ENCODE measurements around the gene NLRC5. TPM values are rescaled to one million over a fixed set of nuclear protein-coding genes. Genes with fewer than 3 reads are reported as not detected.

Gene NLRC5
- total and polyA plus RNA-seq, 7 experiments from 2014 or later, result 76.0 to 615 (median 392) TPM

DNA sequence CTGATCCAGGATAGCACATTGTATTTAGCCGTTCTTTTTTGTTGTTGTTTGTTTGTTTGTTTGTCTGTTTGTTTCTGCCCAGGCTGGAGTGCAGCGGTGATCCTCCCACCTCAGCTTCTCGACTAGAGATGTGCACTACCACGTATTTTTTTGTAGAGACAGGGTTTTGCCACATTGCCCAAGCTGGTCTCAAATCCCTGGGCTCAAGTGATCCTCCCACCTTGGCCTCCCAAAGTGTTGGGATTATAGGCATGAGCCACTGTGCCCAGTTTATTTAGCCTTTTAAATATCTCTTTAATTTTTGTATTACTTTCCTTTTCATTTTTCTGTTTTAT lies 9.2 kb upstream of the NLRC5 start:
- Histone ChIP-seq H3K36me3 (ENCODE audit: control insufficient read depth in 2 of 3, insufficient read depth in 3 of 3, low read length in 3 of 3) (peaks cover 0 to 9% (median 0%) of the 10 kb centered on the region in 3 experiments), H3K9me3 (ENCODE audit: control insufficient read depth in 2 of 3, low read length in 3 of 3) (no peaks in the 10 kb centered on the region), H3K27me3 (ENCODE audit: control insufficient read depth in 2 of 2, insufficient read depth in 2 of 2, low read length in 2 of 2) (no peaks in the 10 kb centered on the region), H3K4me3 (ENCODE audit: low read length) (no peak overlapping the region), H3K27ac (ENCODE audit: low read depth, low read length) (no peak overlapping the region), H3K4me1 (ENCODE audit: control insufficient read depth in 2 of 2, insufficient read depth in 2 of 2, low read length in 2 of 2) (peaks cover 12 to 35% of the 10 kb centered on the region in 2 donors)
- DNase-seq, result no peak
- peaks cover 48 to 71% (median 62%) of the 10 kb centered on the region in 7 donors for H3K4me1 Mint-ChIP-seq
- H3K9me3 Mint-ChIP-seq, result no peaks in the 10 kb centered on the region
- no peak overlapping the region for H3K4me3 Mint-ChIP-seq
- CTCF ChIA-PET, result no interaction called here
- POLR2A ChIA-PET, result interaction anchor here (1.1 kb wide), 1 partner anchor 9 kb away, joined by 3 read pairs; the partner anchor contains the start of gene NLRC5
- H3K36me3 Mint-ChIP-seq, result peaks cover 4 to 26% (median 11%) of the 10 kb centered on the region in 5 donors
- no peaks in the 10 kb centered on the region for H3K27me3 Mint-ChIP-seq
- intact Hi-C loops (cut with micrococcal nuclease), result no loop called here
- peak overlapping the region in 6 of 9 donors; percentile 34 to 96 (median 82) for H3K27ac Mint-ChIP-seq
- ATAC-seq, result no peak

DNA sequence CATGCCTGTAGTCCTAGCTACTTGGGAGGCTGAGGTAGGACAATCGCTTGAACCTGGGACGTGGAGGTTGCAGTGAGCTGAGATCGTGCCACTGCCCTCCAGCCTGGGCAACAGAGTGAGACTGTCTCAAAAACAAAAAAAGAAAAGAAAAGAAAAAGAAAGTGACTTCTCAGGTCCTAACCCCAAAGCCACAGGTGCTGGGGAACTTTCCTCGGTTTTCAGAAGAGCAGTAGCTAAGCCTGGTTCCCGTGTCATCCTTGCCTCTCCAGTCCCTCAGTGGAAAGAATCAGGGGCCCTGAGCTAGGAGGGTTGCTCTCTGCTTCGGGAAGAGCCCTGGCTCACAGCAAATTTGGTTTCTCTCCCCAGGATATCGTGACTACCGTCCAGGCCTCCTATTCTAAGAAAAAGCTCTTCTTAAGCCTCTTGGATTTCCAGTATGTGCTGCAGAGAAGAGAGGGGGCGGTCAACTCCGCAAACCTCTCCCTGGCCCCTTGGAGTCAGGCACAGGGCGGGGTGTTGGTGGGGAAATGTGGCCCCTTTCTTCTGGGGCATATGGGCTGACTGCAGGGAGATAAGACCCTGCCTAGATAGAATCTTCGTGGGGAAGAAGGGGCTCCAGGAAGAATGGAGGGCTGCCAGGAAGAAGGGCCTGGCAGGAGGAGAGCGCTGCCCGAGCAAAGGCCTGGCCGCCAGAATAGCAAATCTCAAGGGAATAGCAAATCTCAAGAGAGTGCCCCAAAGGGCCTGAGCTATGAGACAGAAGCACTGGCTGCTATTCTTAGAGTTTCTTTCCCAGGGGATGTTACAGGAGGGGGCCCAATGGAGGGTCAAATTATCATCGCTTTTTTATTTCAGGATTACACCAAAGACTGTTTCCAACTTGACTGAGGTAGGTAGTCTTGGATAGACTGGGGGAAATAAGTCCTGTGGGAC lies 8.3 kb upstream of the NLRC5 start:
- Histone ChIP-seq H3K4me3 (ENCODE audit: low read length) (no peak overlapping the region), H3K36me3 (ENCODE audit: control insufficient read depth in 2 of 3, insufficient read depth in 3 of 3, low read length in 3 of 3) (peaks cover 0 to 9% (median 0%) of the 10 kb centered on the region in 3 experiments), H3K27ac (ENCODE audit: low read depth, low read length) (peak overlapping the region; percentile 14), H3K9me3 (ENCODE audit: control insufficient read depth in 2 of 3, low read length in 3 of 3) (no peaks in the 10 kb centered on the region), H3K4me1 (ENCODE audit: control insufficient read depth in 2 of 2, insufficient read depth in 2 of 2, low read length in 2 of 2) (peaks cover 14 to 35% of the 10 kb centered on the region in 2 donors), H3K27me3 (ENCODE audit: control insufficient read depth in 2 of 2, insufficient read depth in 2 of 2, low read length in 2 of 2) (no peaks in the 10 kb centered on the region)
- Mint-ChIP-seq H3K4me1 (peaks cover 47 to 71% (median 62%) of the 10 kb centered on the region in 7 donors), H3K9me3 (no peaks in the 10 kb centered on the region), H3K27me3 (no peaks in the 10 kb centered on the region), H3K27ac (peak overlapping the region; percentile 12 to 96 (median 79)), H3K4me3 (no peak overlapping the region), H3K36me3 (peaks cover 4 to 32% (median 11%) of the 10 kb centered on the region in 5 donors)
- intact Hi-C loops (cut with micrococcal nuclease), result no loop called here
- ATAC-seq (no peak), DNase-seq (no peak)
- POLR2A ChIA-PET, result interaction anchor here (0.7 to 9.7 kb wide), 5 partner anchors 8 to 204 kb away, joined by 3 to 88 read pairs (median 3); partner anchors contain the start of genes NLRC5 and PSME3IP1
- CTCF ChIA-PET, result interaction anchor here (0.6 to 1.4 kb wide), 2 partner anchors 112 to 205 kb away, joined by 3 read pairs; partner anchors contain the start of gene PSME3IP1

DNA sequence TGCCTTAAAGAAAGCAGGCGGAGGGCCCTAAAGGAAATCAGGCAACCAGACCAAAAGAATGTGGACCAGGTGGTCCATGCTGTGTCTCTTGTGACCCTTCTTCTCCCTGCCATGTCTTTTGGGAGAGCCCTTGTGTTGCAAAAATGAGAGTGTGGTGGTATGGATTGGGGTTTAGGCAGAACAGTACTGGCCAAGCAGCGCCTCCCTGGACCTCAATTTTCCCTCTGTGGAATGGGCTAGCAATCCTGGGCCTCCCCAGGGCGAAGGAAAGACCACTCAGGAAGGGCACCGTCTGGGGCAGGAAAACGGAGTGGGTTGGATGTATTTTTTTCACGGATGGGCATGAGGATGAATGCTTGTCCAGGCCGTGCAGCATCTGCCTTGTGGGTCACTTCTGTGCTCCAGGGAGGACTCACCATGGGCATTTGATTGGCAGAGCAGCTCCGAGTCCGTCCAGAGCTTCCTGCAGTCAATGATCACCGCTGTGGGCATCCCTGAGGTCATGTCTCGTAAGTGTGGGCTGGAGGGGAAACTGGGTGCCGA lies 7.6 kb upstream of the NLRC5 start:
- H3K27me3 ChIP-seq (ENCODE audit: control insufficient read depth in 2 of 2, insufficient read depth in 2 of 2, low read length in 2 of 2), result no peaks in the 10 kb centered on the region
- peak overlapping the region in 7 of 9 donors; percentile 12 to 96 (median 74) for H3K27ac Mint-ChIP-seq
- no peak overlapping the region for H3K4me3 ChIP-seq (ENCODE audit: low read length)
- no peak for ATAC-seq
- peaks cover 44 to 72% (median 62%) of the 10 kb centered on the region in 7 donors for H3K4me1 Mint-ChIP-seq
- no peaks in the 10 kb centered on the region for H3K9me3 Mint-ChIP-seq
- intact Hi-C loops (cut with micrococcal nuclease), result no loop called here
- peaks cover 14 to 41% of the 10 kb centered on the region in 2 donors for H3K4me1 ChIP-seq (ENCODE audit: control insufficient read depth in 2 of 2, insufficient read depth in 2 of 2, low read length in 2 of 2)
- H3K36me3 Mint-ChIP-seq, result peaks cover 4 to 34% (median 11%) of the 10 kb centered on the region in 5 donors
- ChIA-PET CTCF (interaction anchor here (0.6 to 1.4 kb wide), 2 partner anchors 111 to 204 kb away, joined by 3 read pairs; partner anchors contain the start of gene PSME3IP1), POLR2A (interaction anchor here (1.5 to 9.7 kb wide), 2 partner anchors 9 to 15 kb away, joined by 3 to 88 read pairs; no protein-coding TSS in a partner anchor)
- H3K36me3 ChIP-seq (ENCODE audit: control insufficient read depth in 2 of 3, insufficient read depth in 3 of 3, low read length in 3 of 3), result peaks cover 0 to 9% (median 0%) of the 10 kb centered on the region in 3 experiments
- H3K27me3 Mint-ChIP-seq, result no peaks in the 10 kb centered on the region
- H3K4me3 Mint-ChIP-seq, result no peak overlapping the region
- DNase-seq, result no peak
- peak overlapping the region; percentile 46 for H3K27ac ChIP-seq (ENCODE audit: low read depth, low read length)
- no peaks in the 10 kb centered on the region for H3K9me3 ChIP-seq (ENCODE audit: control insufficient read depth in 2 of 3, low read length in 3 of 3)

DNA sequence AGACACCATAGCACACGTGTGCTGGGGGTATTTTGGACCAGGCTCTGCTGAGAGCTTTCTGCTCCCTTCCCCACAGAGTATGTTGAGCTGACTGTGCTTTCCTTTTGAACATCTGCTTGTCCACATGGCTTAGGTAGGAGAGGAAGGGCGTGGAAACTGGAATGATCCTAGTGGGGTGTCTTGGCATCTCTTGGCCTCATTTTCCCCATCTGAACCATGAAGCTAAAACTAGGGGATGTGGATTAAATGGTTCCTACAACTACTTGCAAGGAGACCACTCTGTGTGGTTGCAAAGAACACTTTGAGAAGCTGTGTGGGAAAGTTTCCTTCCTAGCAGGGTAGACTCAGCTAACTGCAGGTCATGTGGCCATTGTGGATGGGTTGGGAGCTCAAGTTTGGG lies 6.7 kb upstream of the NLRC5 start:
- Mint-ChIP-seq H3K27ac (peak overlapping the region; percentile 10 to 96 (median 84)), H3K9me3 (no peaks in the 10 kb centered on the region), H3K27me3 (no peaks in the 10 kb centered on the region), H3K4me1 (peaks cover 52 to 80% (median 65%) of the 10 kb centered on the region in 7 donors), H3K36me3 (peaks cover 4 to 35% (median 15%) of the 10 kb centered on the region in 5 donors), H3K4me3 (peak overlapping the region in 4 of 10 donors; percentile 24 to 49 (median 32))
- ATAC-seq (no peak), DNase-seq (no peak)
- no peak overlapping the region for H3K4me3 ChIP-seq (ENCODE audit: low read length)
- POLR2A ChIA-PET, result interaction anchor here (0.8 to 9.7 kb wide), 7 partner anchors 8 to 51 kb away, joined by 3 to 111 read pairs (median 4); no protein-coding TSS in a partner anchor
- intact Hi-C loops (cut with micrococcal nuclease), result no loop called here
- no peaks in the 10 kb centered on the region for H3K27me3 ChIP-seq (ENCODE audit: control insufficient read depth in 2 of 2, insufficient read depth in 2 of 2, low read length in 2 of 2)
- H3K9me3 ChIP-seq (ENCODE audit: control insufficient read depth in 2 of 3, low read length in 3 of 3), result no peaks in the 10 kb centered on the region
- H3K4me1 ChIP-seq (ENCODE audit: control insufficient read depth in 2 of 2, insufficient read depth in 2 of 2, low read length in 2 of 2), result peaks cover 14 to 46% of the 10 kb centered on the region in 2 donors
- CTCF ChIA-PET, result interaction anchor here (0.8 to 1.9 kb wide), 3 partner anchors 17 to 110 kb away, joined by 3 to 6 read pairs (median 3); no protein-coding TSS in a partner anchor
- peak overlapping the region; percentile 46 for H3K27ac ChIP-seq (ENCODE audit: low read depth, low read length)
- H3K36me3 ChIP-seq (ENCODE audit: control insufficient read depth in 2 of 3, insufficient read depth in 3 of 3, low read length in 3 of 3), result peaks cover 0 to 9% (median 0%) of the 10 kb centered on the region in 3 experiments

DNA sequence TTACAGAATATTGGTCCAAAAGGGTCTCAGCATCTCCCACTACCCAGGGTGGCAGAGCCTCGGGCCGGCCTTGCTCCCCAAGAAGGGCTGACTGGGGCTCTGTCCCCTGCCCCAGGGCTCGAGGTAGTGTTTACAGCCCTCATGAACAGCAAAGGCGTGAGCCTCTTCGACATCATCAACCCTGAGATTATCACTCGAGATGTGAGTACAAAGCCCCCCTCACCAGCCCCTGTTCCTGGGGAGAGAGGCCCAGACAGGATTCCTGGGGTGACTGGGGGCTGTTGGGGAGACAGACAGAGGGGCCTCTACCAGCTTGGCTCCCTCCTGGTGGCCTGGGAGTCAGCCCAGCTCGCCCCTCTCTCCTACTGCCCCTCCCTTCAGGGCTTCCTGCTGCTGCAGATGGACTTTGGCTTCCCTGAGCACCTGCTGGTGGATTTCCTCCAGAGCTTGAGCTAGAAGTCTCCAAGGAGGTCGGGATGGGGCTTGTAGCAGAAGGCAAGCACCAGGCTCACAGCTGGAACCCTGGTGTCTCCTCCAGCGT lies 6.1 kb upstream of the NLRC5 start:
- Mint-ChIP-seq H3K36me3 (peaks cover 4 to 41% (median 15%) of the 10 kb centered on the region in 5 donors), H3K9me3 (no peaks in the 10 kb centered on the region), H3K4me3 (peak overlapping the region in 3 of 10 donors; percentile 24 to 49 (median 24)), H3K4me1 (peaks cover 58 to 86% (median 70%) of the 10 kb centered on the region in 7 donors), H3K27ac (peak overlapping the region; percentile 10 to 99 (median 85)), H3K27me3 (no peaks in the 10 kb centered on the region)
- ATAC-seq (no peak), DNase-seq (no peak)
- Histone ChIP-seq H3K4me3 (ENCODE audit: low read length) (no peak overlapping the region), H3K4me1 (ENCODE audit: control insufficient read depth in 2 of 2, insufficient read depth in 2 of 2, low read length in 2 of 2) (peaks cover 20 to 52% of the 10 kb centered on the region in 2 donors), H3K27me3 (ENCODE audit: control insufficient read depth in 2 of 2, insufficient read depth in 2 of 2, low read length in 2 of 2) (no peaks in the 10 kb centered on the region), H3K36me3 (ENCODE audit: control insufficient read depth in 2 of 3, insufficient read depth in 3 of 3, low read length in 3 of 3) (peaks cover 0 to 9% (median 0%) of the 10 kb centered on the region in 3 experiments), H3K27ac (ENCODE audit: low read depth, low read length) (peak overlapping the region; percentile 46), H3K9me3 (ENCODE audit: control insufficient read depth in 2 of 3, low read length in 3 of 3) (no peaks in the 10 kb centered on the region)
- CTCF ChIA-PET, result interaction anchor here (0.9 to 1.9 kb wide), 6 partner anchors 10 to 58 kb away, joined by 3 to 8 read pairs (median 6); no protein-coding TSS in a partner anchor
- intact Hi-C loops (cut with micrococcal nuclease), result no loop called here
- POLR2A ChIA-PET, result interaction anchor here (0.6 to 9.7 kb wide), 11 partner anchors 9 to 203 kb away, joined by 3 to 111 read pairs (median 4); partner anchors contain the start of genes PSME3IP1 and RSPRY1
